GDM1 (cell line): Measurements from ENCODE around the gene SBF1.

Source experiments
- DNase-seq: peaks from one replicate; lab custom pipeline; 2025; lab: John Stamatoyannopoulos, UW

SBF1 gene

DNA sequence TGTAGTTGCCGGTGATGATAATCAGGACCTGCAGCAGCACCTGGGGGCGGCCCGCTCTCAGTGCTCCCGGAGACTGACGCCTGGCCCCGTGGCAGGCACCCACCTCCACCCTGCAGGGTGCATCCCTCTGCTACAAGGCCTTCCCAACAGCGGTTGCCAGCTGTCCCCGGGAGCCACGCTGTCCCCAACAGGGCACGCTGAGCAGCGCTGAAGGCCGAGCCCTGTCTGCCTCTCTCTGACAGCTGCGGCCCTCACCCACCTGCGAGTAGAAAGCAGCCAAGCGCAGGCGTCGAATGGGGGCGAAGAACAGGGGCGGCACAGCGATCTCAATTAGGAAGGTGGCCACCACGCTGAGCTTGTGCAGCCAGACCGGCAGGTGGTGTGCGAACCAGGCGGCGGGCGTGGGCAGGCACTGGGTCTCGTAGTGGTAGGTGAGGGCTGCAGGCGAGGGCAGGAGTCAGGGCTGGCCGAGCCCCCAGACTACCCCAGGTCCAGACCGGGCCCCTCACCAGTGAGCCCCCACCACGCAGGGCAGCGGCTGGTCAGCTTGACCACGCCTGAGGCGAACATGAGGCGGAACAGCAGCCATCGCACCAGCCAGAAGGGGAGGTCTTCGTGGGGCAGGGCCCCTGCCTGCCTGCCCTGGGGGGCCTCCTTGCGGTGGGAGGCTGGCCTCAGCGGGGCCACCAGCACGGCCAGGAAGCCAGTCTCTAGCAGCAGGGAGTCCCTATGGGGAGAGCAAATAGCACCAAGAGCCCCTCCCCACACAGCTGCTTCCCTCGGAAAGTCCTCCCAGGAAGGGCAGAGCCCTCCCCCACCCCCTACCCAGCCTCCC is 31.2 kb upstream of the SBF1 start:
- DNase-seq: no peak

- no peak for DNase-seq
Observed at GRCh38 chr22:50505276-50505775, 30.5 kb upstream of the SBF1 start.

DNA sequence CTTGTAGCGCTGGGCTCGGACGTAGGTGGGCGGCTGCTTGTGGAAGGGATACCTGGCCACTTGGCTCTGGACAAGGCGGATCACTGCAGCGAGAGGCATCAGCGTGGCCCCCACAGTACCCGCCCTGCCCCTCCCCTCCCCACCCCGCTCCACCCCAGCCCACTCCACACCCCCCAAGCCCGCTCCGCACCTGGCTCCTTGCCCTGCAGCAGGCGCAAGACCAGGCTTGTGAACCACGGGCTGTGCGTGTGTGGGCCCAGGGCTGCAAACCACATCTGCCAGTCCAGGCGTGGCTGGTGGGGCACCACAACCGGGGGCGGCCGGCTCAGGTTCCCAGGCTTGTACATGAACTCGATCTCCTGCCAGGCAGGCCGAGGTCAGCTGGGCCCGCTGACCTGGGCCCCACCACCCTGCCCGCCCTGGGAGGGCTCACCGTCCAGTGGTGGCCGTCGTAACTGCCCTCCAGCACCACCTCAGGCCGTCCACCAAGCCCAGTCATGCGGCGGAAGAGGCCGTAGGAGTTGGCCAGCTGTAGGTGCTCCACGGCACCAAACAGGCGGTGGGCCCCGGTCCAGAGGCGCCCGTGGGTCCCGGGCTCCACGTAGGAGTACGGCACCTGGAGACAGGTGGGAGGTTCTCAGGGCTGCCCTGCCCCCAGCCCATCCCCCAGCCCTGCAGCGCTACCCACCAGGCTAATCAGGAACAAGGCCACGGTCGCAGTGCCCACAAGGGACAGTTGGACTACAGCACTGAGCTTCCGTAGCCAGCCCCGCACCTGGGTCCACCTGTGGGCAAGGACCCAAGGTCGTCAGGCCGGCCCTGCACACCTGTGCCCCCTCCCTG is 29.8 kb upstream of the SBF1 start:
- DNase-seq: no peak

DNA sequence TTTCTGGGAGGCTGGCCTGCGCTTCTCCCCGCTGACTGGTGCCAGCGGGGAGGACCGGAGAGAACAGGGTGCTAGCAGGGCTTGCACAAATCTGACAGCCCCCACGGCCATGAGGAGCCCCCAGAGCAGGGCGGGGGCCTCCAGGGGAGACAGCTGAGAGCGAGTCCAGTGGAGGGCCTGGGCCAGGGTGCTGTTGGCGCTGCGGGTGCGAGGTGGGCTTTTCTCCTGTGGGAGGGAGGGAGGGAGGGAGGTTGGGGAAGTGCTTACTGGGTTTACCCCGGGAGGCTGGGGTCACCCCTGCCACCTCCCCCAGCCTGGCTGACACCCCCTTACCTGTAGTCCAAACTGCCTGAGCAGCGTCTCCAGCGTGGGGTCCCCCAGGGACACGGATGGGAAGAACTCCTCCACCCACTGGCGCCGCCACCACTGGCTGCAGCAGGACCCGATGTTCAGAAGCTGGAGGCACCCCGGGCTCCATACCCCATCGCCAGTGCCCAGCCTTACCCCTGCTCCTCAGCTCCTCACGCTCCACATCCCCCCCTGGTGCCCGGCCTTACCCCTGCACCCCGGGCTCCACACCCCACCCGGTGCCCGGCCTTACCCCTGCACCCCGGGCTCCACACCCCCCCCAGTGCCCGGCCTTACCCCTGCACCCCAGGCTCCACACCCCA is 28.8 kb upstream of the SBF1 start:
- no peak for DNase-seq

GRCh38 chr22:50502628-50503474 is 28.0 kb upstream of the SBF1 start:
- DNase-seq: no peak

DNA sequence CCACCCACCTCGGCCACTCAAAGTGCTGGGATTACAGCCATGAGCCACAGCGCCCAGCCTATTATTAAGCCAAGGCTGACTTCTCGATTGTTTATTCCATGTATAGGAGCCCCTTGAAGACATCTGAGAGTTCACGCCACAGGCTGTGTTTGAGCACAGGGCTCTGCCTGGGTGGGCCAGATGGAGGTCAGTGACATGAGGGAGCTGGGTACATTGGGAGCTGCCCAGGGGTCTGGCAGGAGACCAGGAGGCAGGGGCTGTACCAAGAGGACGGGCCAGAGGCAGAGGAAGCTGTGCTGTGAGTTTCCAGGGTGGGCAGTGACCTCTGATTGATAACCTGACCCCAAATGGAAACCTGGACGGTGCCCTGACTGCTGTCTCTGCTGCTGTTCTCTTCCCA is 27.3 kb upstream of the SBF1 start:
- no peak for DNase-seq

DNA sequence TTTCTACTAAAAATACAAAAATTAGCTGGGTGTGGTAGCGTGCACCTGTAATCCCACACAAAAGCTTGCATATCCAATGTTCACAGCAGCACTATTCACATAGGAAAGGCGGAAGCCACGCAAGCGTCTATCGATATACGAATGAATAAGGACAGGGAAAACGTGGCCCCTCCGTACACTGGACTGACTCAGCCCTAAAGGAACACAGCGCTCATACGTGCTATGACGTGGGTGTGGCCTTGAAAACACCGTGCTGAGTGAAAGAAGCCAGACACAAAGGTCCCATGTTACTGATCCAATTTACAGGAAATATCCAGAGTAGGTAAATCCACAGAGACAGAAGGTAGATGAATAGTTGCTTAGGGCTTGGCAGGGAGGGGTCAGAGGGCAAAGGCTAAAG is 25.6 kb upstream of the SBF1 start:
- DNase-seq: no peak

GRCh38 chr22:50498322-50498890 is 23.6 kb upstream of the SBF1 start:
- DNase-seq: peak; percentile 52

- no peak for DNase-seq
Observed at GRCh38 chr22:50497093-50497492, 22.3 kb upstream of the SBF1 start.

DNA sequence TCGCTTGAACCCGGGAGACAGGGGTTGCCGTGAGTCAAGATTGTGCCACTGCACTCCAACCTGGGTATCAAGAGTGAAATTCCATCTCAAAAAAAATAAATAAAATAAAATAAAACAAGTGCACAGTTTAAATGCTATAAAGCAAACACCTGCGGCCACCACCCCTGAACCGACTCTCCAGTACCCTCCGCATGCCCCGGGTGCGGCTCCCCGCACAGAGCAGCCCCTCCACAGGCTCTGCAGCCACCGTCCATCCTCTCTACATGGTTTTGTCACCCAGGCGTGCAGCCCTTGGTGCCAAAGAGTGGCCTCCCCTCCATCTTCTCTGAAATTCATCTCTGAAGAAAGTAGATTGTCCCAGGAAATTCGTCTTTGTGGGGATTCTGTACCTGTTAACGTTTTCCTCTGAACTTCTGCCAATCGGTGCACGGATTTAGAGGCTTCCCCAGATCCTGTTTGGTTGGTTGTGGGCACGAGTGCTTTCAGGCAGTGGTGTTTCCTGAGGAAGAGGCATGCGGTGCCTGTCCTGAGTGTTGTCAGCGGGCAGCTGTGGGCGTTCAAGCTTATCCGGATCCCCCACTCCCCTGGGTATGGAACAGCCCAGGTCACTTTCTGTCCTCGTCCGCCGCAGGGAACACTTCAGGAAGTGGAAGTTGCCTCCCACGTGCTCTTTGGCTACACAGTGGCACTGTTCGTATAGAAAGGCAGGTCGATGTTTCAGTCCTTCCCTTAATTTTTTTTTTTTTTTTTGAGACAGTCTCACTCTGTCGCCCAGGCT is 15.9 kb upstream of the SBF1 start:
- peak; percentile 66 for DNase-seq

DNA sequence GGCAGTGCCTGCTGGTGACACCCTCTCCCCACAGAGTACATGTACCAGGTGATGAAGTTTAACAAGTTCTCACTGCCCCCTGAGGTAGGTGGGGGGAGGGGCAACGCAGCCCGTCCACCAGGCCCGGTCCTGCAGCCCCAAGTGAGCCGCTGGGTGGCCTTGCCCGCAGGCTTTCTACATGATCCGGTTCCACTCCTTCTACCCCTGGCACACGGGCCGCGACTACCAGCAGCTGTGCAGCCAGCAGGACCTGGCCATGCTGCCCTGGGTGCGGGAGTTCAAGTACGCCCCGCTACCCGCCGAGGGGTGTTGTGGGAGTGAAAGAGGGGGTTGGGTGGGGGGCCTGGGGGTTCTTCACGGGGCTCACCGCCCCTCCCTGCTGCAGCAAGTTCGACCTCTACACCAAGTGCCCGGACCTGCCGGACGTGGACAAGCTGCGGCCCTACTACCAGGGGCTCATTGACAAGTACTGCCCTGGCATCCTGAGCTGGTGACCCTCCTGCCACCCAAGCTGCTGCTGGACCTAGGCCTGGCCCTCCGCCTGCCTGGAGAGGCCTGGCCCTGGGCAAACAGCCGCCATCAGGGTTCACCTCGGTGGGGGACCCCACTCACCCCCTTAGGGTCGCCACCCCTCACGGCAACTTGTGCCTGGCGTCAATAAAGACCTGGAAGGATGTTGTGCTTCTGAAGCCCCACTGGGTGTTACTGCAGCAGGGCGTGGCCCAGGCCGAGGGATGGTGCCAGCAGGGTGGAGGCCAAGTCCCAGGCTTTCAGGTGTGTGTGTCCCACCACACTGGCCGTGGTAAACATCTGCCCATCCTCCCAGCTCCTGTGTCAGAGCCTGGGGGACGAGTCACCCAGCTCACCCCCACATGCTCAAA is 14.8 kb upstream of the SBF1 start:
- no peak for DNase-seq

- DNase-seq: no peak
Observed at GRCh38 chr22:50488886-50489285, 14.1 kb upstream of the SBF1 start.

- no peak for DNase-seq
Observed at GRCh38 chr22:50488006-50488677, 13.3 kb upstream of the SBF1 start.

DNA sequence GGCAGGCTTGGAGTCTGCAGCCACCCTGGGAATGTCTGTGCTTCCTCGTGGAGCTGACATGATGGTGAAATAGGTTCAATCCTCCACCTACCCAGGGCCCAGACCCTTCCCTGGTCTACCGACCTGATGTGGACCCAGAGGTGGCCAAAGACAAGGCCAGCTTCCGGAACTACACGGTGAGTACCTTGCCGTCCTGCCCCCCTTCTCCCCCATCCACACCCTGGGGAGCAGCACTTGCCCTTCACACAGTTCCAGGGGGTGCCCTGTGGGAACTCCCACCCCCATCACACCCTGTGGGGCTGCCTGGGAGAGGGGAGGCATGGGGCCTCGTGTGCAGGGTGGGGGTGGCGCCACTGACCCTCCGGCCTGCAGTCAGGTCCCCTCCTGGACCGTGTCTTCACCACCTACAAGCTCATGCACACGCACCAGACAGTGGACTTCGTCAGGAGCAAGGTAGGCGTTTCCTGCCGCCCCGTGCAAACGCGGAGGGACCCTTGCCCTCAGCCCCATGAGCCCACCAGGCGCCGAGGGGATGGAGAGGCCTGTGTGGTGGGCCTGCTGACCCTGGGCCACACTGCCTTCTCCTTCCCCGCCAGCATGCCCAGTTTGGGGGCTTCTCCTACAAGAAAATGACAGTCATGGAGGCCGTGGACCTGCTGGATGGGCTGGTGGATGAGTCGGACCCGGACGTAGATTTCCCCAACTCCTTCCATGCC is 12.6 kb upstream of the SBF1 start:
- no peak for DNase-seq

DNA sequence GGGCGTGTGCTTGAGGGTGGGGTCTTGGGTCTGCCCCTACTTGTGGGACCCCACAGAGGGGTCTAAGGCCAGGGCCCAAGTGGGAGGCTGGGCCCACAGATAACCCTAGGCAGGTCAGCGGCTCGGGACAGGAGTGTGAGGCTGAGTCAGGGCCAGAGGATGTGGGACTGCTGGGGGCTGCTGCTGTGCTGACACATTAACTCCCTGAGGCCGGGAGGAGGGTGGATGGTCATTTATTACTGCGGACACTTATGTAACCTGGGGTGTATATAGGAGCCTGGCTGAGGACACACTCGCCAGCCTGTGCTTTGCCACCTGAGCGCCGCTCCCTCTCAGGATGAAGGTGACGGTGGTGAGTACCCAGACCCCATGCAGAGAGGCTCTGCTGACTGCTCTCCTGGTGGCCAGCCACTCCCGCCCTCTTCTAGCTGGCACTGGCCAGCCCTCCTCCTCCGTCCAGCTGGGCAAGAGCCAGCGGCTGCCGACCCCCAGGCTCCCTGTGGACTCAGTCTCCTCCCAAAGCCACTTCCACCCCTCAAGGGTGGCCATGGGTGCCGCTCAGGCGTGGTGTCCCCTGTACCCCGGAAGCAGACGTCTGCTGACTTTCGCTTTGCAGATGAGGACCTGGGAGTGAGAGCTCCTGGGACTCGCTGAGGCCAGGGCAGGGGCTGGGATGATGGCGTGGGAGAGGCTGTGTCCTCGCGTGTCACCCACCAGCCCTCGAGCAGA is 11.9 kb upstream of the SBF1 start, which contains the start of gene MIOX:
MIOX (plus strand) TSS at position 299 of the 729 bp plus-strand sequence; CDS start at position 338, 39 bp downstream.
- no peak for DNase-seq

- DNase-seq: no peak
Observed at GRCh38 chr22:50485221-50486131, 10.6 kb upstream of the SBF1 start.
